HG02623 (cell line): ENCODE data around the gene CDC42BPB.

ENCODE experiments used
- ATAC-seq: cut with Tn5 transposase; IDR thresholded peaks from one replicate; pipeline ENCODE4 v1.9.1; 2021; ENCODE audit warnings: moderate library complexity; ENCODE audit not compliant: unreplicated experiment

CDC42BPB gene

DNA sequence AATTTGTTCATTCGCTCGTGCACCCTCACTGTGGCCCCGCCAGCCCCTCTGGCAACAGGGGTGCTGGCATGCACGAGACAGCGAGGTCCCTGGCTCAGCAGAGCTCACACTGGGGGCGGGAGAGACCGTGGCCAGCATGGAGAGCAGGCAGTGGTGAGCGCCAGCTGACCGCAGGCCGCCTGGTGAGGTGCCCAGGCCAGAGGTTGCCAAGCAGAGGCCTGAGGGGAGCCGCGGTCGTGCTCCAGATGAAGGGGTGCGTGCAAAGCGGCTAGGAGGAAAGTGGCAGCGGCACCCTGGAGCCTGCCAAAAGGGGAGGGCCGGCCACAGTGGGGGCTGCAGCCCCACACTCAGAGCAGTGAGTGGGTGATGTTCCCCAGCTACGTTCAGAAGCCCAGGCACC, 56.1 kb downstream of the CDC42BPB start:
- no peak for ATAC-seq

DNA sequence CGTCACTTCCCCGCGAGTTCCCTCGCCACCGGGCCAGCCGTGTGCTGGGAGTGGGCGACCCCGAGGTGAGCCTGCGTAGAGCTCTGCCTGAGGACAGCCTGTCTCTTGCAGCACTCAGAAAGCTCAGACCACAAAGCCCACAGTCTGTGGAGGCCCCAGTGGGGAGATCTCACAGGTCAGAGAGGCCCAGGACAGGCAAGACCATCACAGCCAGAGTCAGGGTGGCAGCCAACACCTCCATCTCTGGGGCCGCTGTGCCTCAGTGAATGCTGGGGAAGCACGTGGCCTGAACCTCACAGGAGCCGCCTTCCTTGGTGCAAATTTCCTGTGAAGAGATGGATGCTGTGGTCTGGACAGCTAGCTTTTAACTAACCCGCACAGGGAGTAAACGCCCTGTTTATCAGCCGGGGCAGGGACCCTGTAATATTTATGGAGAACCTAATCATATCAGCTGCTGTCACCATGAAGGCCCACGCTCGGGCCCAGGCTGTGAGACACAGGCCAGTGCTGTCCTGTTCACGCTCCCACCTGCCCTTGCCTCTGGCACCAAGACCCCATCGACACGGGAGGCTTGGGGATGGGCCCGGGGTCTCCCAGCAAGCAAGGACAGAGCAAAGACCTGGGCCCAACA, 56.9 kb downstream of the CDC42BPB start:
- ATAC-seq = no peak

GRCh38 chr14:102999227-102999895, 58.0 kb downstream of the CDC42BPB start:
- no peak for ATAC-seq

GRCh38 chr14:102998393-102998792, 59.0 kb downstream of the CDC42BPB start:
- no peak for ATAC-seq

DNA sequence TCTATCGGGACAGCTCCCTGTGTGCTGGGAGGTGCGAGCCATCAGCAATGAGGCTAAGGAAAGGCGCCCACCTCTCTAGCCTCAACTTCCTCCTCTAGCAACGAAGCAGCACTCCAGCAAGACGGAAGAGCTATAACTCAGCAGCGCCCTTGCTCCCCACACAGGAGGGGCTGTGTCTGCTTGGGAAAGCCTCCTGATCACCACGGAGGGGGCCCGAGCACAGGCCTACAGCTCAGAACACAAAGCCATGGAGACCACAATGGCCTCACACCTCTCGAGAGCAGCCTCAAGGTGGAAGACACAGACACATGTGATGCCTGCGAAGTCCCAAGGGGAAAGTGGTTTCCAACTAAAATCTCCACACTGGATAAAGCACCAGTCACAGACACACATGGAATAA, 60.4 kb downstream of the CDC42BPB start:
- ATAC-seq = no peak

GRCh38 chr14:102994689-102995088, 62.7 kb downstream of the CDC42BPB start:
- ATAC-seq = no peak

- no peak for ATAC-seq
These were observed 63.8 kb downstream of the CDC42BPB start for GRCh38 chr14:102993523-102993922.

DNA sequence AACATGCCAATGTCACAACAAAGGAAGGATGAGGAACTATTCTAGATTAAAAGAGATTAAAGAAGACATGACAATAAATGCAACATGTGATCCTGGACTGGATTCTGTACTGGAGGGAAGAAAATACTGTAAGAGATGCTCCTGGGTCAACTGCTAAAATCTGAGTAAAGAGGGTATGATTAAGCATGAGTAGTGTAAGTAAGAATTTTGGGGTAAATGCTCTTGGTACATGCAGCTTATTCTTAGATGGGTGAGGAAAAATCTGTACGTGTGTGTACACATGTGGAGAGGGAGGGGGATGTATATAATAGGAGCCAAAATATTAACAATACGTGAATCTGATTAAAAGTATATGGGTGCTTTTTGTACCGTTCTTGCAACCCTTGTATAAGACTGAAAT, 66.0 kb downstream of the CDC42BPB start:
- no peak for ATAC-seq

GRCh38 chr14:102988054-102988453, 69.3 kb downstream of the CDC42BPB start:
- no peak for ATAC-seq

DNA sequence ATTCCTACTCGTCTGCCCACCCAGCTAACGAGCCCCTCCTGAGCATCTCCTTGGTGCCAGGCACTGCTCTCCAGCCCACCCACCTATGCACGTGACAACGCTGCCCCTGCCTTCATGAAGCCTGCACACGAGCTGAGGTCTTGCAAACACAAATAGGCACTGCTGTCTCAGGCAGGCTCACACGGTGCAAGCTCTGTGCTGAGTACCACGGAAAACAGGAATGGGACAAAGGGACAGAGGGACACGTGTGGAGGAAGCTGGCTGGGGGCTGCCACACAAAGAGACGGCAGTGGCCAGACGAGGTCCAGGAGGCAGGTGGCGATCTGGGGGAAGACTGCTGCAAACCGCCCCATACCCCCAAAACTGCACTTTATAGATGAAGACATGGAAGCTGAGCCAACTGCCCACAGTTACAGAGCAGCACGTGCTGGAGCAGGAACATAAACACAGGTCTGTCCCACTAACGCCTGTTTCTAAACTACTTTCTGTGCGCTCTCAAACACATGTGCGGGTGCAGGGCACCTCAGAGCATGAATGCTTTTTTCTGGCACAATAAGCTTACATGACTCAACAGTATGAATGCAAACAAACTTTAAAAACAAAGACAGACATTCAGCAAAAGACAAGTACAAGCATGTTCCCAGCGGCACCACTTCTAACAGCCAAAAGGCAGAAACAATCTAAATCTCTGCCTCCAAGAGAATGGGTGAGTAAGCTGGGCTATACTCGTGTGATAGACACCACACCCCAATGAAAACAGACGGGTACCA, 70.4 kb downstream of the CDC42BPB start:
- ATAC-seq = no peak

- no peak for ATAC-seq
These were observed 71.7 kb downstream of the CDC42BPB start for GRCh38 chr14:102985665-102986064.

DNA sequence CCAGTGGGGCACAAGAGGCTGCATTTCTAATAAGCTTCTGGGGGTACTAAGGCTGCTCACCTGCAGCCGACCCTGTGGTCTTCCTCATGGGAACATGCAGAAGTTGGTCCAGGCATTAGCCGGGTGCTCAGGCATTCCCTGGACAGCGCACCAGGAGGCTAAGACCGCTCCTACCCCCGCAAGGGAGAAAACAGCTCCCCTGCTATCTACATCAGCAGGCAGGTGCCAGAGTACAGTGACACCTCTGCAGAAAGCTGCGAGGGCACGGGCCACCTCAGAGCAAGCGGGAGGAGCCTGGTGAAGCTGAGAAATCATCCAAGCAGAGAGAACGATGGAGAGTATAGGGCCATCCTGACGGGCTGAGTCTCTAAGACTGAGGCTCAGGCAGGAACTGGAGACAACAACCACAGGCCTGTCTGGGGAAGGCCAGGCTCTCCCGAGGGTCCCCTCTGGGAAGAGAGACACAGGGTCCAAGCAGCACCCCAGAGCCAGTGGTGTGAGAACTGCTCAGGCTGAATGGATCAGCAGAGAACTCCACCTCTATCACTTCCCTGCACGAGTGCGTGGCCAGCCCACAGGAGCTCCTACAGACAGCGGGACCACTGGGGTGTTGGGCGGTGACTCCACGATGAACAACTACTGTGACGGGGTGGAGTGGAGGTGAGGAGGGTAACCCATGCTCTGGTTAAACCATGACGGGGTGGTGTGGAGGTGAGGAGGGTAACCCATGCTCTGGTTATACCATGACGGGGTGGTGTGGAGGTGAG, 72.8 kb downstream of the CDC42BPB start:
- ATAC-seq = no peak

DNA sequence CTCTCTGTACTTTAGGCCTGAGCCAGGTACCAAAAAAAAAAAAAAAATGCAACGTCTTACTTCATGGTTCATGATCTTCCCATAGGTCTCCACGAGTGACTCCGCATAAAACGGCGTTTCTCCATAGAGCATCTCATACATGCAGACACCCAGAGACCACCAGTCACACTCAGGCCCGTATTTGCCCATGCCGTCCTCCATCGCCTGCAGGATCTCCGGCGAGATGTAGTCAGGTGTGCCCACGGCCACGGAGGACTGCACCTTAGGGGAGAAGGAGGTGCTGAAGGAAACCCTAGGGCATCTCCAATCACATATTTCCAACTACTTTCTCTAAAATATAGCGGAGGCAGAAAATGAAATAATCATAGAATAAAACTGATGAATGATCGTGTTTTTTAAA, 73.9 kb downstream of the CDC42BPB start:
- no peak for ATAC-seq

DNA sequence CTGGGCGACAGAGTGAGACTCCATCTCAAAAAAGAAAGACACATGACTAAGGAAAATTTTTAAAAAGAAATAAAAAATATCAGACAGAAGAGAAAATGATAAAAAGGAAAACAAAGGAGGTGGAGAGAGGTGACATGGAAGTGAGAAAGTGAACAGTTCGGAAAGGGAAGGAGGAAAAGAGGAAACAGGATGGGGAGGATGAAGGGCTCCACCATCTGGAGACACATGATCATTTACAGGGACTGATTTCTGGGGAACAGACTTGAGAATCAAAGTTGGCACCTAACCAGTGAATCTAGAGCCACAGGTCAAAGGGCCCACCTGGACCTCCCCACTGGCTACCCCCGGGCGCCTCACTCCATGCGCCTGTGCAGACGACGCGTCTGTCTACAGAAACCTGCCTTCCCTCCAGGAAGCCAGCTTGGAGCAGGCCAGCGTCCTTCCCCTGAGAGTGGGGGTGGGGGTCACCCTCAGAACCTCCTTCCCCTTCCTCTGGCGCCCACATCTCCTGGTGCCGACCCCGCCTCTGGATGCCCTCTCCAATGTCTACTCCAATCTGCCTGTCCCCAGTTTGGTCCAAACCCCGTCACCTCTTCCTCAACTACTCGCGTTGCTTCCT, 74.4 kb downstream of the CDC42BPB start:
- ATAC-seq = no peak

DNA sequence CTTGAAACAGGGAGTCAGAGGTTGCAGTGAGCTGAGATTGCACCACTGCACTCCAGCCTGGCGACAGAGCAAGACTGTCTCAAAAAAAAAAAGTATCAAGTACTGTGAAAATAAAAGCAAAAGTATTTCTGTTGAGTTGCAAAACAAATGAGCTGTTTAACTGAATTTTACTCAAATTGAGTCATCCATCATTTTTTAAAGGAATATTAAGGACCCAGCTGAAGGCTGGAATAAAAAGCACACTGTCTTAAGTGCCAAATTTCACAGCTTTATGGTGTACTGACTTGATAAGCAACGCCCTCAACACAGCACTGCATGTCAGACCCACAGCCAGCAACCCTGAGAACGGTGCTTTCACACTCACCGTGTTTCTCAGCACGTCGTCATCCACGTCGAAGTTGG, 76.9 kb downstream of the CDC42BPB start:
- no peak for ATAC-seq

GRCh38 chr14:102979406-102979805, 77.9 kb downstream of the CDC42BPB start:
- ATAC-seq = no peak

DNA sequence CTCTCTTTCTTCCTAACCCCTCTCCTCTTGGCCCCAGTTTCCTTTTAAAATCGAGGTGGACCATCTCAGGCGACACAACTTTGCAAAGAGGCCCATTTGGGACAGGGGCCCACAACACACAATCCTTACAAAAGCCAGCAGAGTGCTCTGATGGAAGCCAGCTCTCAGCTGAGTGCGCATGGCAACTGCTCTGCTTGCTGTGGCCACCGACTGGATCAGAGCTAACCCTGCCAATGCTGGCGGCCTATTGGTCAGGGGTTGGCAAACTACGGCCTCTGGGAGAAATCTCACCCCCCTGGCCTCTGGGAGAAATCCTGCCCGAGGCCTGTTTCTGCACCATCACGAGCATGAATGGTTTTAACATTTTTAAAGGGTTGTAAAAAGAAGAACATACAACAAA, 79.9 kb downstream of the CDC42BPB start:
- ATAC-seq = no peak

GRCh38 chr14:102975662-102976061, 81.7 kb downstream of the CDC42BPB start:
- no peak for ATAC-seq

- ATAC-seq = no peak
These were observed 83.6 kb downstream of the CDC42BPB start for GRCh38 chr14:102973706-102974285.

- no peak for ATAC-seq
These were observed 85.3 kb downstream of the CDC42BPB start for GRCh38 chr14:102971836-102972606.
